ENCODE data around the gene PEX14.

DNA sequence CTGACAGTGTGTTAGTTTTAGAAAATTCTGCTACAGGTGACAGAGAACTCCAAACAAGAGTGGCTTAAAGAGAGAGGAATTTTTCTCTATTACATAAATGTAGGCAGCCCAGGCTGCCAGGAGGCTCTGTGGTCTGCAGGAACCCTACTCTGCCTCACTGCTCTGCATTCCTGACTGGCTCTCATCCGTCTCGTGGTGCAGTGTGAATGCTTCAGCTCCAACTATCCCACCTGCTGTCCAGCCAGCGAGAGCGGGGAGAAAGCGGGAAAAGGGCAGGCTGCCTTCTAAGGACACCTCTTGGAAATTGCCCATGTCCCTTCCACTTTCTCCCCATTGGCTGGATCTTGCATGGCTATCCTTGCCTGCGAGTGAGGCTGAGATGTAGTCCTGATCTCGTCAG lies 131.3 kb downstream of the PEX14 start:
- TF ChIP-seq, protein P1, sequence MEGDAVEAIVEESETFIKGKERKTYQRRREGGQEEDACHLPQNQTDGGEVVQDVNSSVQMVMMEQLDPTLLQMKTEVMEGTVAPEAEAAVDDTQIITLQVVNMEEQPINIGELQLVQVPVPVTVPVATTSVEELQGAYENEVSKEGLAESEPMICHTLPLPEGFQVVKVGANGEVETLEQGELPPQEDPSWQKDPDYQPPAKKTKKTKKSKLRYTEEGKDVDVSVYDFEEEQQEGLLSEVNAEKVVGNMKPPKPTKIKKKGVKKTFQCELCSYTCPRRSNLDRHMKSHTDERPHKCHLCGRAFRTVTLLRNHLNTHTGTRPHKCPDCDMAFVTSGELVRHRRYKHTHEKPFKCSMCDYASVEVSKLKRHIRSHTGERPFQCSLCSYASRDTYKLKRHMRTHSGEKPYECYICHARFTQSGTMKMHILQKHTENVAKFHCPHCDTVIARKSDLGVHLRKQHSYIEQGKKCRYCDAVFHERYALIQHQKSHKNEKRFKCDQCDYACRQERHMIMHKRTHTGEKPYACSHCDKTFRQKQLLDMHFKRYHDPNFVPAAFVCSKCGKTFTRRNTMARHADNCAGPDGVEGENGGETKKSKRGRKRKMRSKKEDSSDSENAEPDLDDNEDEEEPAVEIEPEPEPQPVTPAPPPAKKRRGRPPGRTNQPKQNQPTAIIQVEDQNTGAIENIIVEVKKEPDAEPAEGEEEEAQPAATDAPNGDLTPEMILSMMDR (IDR thresholded peaks at IDR 0.05; ENCODE audit: low read depth, low read length): no peak
- TF ChIP-seq EZH2phosphoT487 (IDR thresholded peaks at IDR 0.05; ENCODE audit: low read depth): no peak

Measured in OCI-LY3 (cell line).